Keratinocyte (primary cell): ENCODE measurements around the gene LMNA. TPM values are rescaled to one million over a fixed set of nuclear protein-coding genes. Genes with fewer than 3 reads are reported as not detected.

Source experiments
- DNase-seq: peaks from one replicate; pipeline ENCODE4 v3.0.0-alpha.2; 2011; ENCODE audit warnings: low read depth, missing footprints, low spot score
- FAIRE-seq: peaks from 2 replicates; lab custom pipeline; 2011; peaks lifted over from hg19 to GRCh38; lab: Jason Lieb, UNC
- H2AFZ ChIP-seq: 2 replicates; pipeline ENCODE4 v1.6.0; 2012; ENCODE audit warnings: low read length, control low read depth, inconsistent platforms; ENCODE audit not compliant: control insufficient read depth
- H3K27ac ChIP-seq: 2 replicates; pipeline ENCODE4 v1.5.1; 2011; ENCODE audit warnings: low read length; ENCODE audit not compliant: control insufficient read depth, insufficient read depth
- H3K27me3 ChIP-seq: 3 replicates; pipeline ENCODE4 v1.6.0; 2011; ENCODE audit warnings: low read length; ENCODE audit not compliant: control insufficient read depth, insufficient read depth; ENCODE audit errors: extremely low read depth
- H3K36me3 ChIP-seq, 2 experiments: 2 replicates in 1 of 2; 3 replicates in 1 of 2; pipeline ENCODE4 v1.5.1; 2011; ENCODE audit warnings: low read length in 2 of 2, mild to moderate bottlenecking in 1 of 2; ENCODE audit not compliant: control insufficient read depth in 2 of 2, insufficient read depth in 2 of 2; ENCODE audit errors: extremely low read depth in 1 of 2
- H3K4me1 ChIP-seq: 3 replicates; pipeline ENCODE4 v1.5.1; 2011; ENCODE audit warnings: low read length; ENCODE audit not compliant: control insufficient read depth, insufficient read depth; ENCODE audit errors: extremely low read depth
- H3K4me2 ChIP-seq: 3 replicates; pipeline ENCODE4 v1.6.0; 2011; ENCODE audit warnings: low read depth, low read length; ENCODE audit not compliant: control insufficient read depth, insufficient read depth; ENCODE audit errors: extremely low read depth
- H3K4me3 ChIP-seq, 3 experiments: fragments of 200-600 bp in 1 of 3; sonication (generic) in 1 of 3; 2 replicates in 2 of 3; 3 replicates in 1 of 3; pipeline ENCODE4 v1.5.1; 2011 to 2016; ENCODE audit warnings: low read length in 3 of 3, mild to moderate bottlenecking in 3 of 3, control low read depth in 2 of 3, inconsistent platforms in 1 of 3, low read depth in 1 of 3, mixed read lengths in 1 of 3, mixed run types in 1 of 3, moderate library complexity in 1 of 3; ENCODE audit not compliant: control insufficient read depth in 2 of 3, insufficient read depth in 2 of 3; ENCODE audit errors: extremely low read depth in 1 of 3
- H3K79me2 ChIP-seq: 2 replicates; pipeline ENCODE4 v1.6.0; 2012; ENCODE audit warnings: low read length; ENCODE audit not compliant: control insufficient read depth, insufficient read depth
- H3K9ac ChIP-seq: 3 replicates; pipeline ENCODE4 v1.6.0; 2011; ENCODE audit warnings: low read length; ENCODE audit not compliant: control insufficient read depth, insufficient read depth; ENCODE audit errors: extremely low read depth
- H3K9me1 ChIP-seq: 3 replicates; pipeline ENCODE4 v1.6.0; 2011; ENCODE audit warnings: low read length; ENCODE audit not compliant: control insufficient read depth, insufficient read depth; ENCODE audit errors: extremely low read depth
- H3K9me3 ChIP-seq: 2 replicates; pipeline ENCODE4 v1.5.1; 2012; ENCODE audit warnings: low read depth, low read length; ENCODE audit not compliant: control insufficient read depth
- H4K20me1 ChIP-seq: 3 replicates; pipeline ENCODE4 v1.6.0; 2011; ENCODE audit warnings: low read length; ENCODE audit not compliant: control insufficient read depth, insufficient read depth; ENCODE audit errors: extremely low read depth
- CTCF ChIP-seq, 3 experiments: IDR thresholded peaks in 1 of 3; conservative IDR thresholded peaks in 1 of 3; optimal IDR thresholded peaks in 1 of 3; 2 replicates in 2 of 3; 3 replicates in 1 of 3; pipeline versions ENCODE3 to v1.5.1; 2011; ENCODE audit warnings: low read length in 3 of 3, mild to moderate bottlenecking in 3 of 3, moderate library complexity in 2 of 3, control low read depth in 1 of 3, inconsistent platforms in 1 of 3; ENCODE audit not compliant: insufficient read depth in 2 of 3; ENCODE audit errors: extremely low read depth in 1 of 3
- EZH2 ChIP-seq: IDR thresholded peaks from one replicate; pipeline ENCODE4 v1.6.1; 2012; ENCODE audit warnings: inconsistent platforms, mild to moderate bottlenecking, low read length, moderate library complexity
- dilution Hi-C: fragments of 300-500 bp; cut with MboI; formaldehyde crosslinking; loops from one replicate; pipeline ENCODE4 v1.7.0; 2020; ENCODE audit warnings: low sequenced_read_pairs; ENCODE audit not compliant: extremely low pct_ligation_motif_present
- polyA plus RNA-seq, 5 experiments: library from polyadenylated mRNA; depleted of rRNA in 3 of 5; stranded (reverse) in 3 of 5; stranded (forward) in 1 of 5; unstranded in 1 of 5; fragments of >200 nt; gene quantifications; 1 replicate in 1 of 5; 2 replicates in 3 of 5; 3 replicates in 1 of 5; pipeline versions ENCODE4 v1.2.1 to v1.2.3, GENCODE V29; 2011 to 2012; ENCODE audit warnings: missing spikeins in 2 of 5, low read depth in 1 of 5, low replicate concordance in 1 of 5

LMNA gene
- polyA plus RNA-seq, 1 donor (not counting 4 experiments of a cell fraction or from before 2014, with no cell fraction given): 444 TPM

GRCh38 chr1:156167536-156167935, 53.0 kb downstream of the LMNA start:
- no peak overlapping the region for H3K4me3 ChIP-seq
- H3K9me3 ChIP-seq: no peaks in the 10 kb centered on the region
- H4K20me1 ChIP-seq: no peaks in the 10 kb centered on the region
- dilution Hi-C loops: no loop called here
- no peaks in the 10 kb centered on the region for H3K79me2 ChIP-seq
- TF ChIP-seq EZH2: no peak
- TF ChIP-seq CTCF (optimal IDR thresholded peaks at IDR 0.05 in 1 of 3, IDR thresholded peaks at IDR 0.05 in 1 of 3, conservative IDR thresholded peaks at IDR 0.05 in 1 of 3; ENCODE audit: extremely low read depth in 1 of 3, insufficient read depth in 2 of 3, low read length in 3 of 3): no peak
- no peaks in the 10 kb centered on the region for H3K27me3 ChIP-seq
- no peak overlapping the region for H2AFZ ChIP-seq
- H3K4me2 ChIP-seq: no peak overlapping the region
- no peak overlapping the region for H3K27ac ChIP-seq
- no peak for DNase-seq
- FAIRE-seq: no peak
- no peak overlapping the region for H3K9ac ChIP-seq
- H3K36me3 ChIP-seq: peaks cover 4 to 7% of the 10 kb centered on the region in 2 experiments
- no peaks in the 10 kb centered on the region for H3K4me1 ChIP-seq
- no peaks in the 10 kb centered on the region for H3K9me1 ChIP-seq

- Histone ChIP-seq H3K36me3 (peaks cover 9 to 14% of the 10 kb centered on the region in 2 experiments), H3K9ac (no peak overlapping the region), H3K27me3 (no peaks in the 10 kb centered on the region), H3K9me3 (no peaks in the 10 kb centered on the region), H3K4me2 (no peak overlapping the region), H3K9me1 (no peaks in the 10 kb centered on the region), H3K79me2 (no peaks in the 10 kb centered on the region), H3K4me1 (no peaks in the 10 kb centered on the region), H3K27ac (no peak overlapping the region), H2AFZ (no peak overlapping the region), H3K4me3 (no peak overlapping the region), H4K20me1 (no peaks in the 10 kb centered on the region)
- TF ChIP-seq EZH2 (no peak), CTCF (optimal IDR thresholded peaks at IDR 0.05 in 1 of 3, IDR thresholded peaks at IDR 0.05 in 1 of 3, conservative IDR thresholded peaks at IDR 0.05 in 1 of 3; ENCODE audit: extremely low read depth in 1 of 3, insufficient read depth in 2 of 3, low read length in 3 of 3) (no peak)
- no peak for DNase-seq
- FAIRE-seq: no peak
- dilution Hi-C loops: no loop called here
Measured at GRCh38 chr1:156172696-156173470, 58.4 kb downstream of the LMNA start.
